Measurements from ENCODE around the gene NXPH1. TPM values are rescaled to one million over a fixed set of nuclear protein-coding genes. Genes with fewer than 3 reads are reported as not detected.

NXPH1 gene
- total RNA-seq, 2 donors from 2014 or later, result 0.24 TPM; not detected in 1

DNA sequence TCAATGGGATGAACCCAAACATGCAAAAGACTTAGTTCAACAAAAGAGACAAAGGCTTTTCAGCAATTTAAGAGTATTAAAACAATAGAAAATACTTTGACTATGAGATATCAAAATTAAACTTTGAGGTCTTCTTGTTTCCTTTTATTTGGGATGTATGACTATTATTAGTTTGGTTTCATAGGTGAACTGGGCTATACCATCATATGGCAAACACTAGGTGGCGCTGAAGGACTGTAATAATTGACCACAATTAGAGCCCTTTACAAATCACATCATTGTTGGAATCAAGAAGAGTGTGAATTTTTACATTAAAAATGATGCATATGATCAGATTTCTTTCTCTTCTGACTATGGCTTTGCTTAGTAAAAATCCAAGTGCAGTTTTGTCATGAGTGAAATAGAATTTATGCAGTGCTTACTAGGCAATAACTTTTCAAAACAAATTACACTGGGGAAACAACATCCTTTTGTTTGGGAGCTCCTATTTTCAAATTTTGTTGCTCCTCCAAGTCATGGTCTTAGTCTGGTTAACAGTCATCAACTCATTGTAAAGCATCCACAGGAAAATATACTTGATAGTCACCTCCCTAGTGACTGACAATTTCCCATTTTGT is 14.7 kb upstream of the NXPH1 start:
- 0% methylated on average over 1 of the region's 1 CpG; no CpG with 5 or more reads in 1 of the 2 experiments for WGBS, 2 experiments (ENCODE audit: insufficient coverage in 1 of 2, insufficient read length in 1 of 2)
- no peaks in the 10 kb centered on the region for H3K27me3 Mint-ChIP-seq (ENCODE audit: insufficient read depth)
- no peaks in the 10 kb centered on the region for H3K9me3 ChIP-seq (ENCODE audit: control insufficient read depth, low read length)
- no peaks in the 10 kb centered on the region for H3K36me3 ChIP-seq (ENCODE audit: control insufficient read depth, insufficient read depth, low read length)
- H3K4me3 Mint-ChIP-seq, result no peak overlapping the region
- no peaks in the 10 kb centered on the region for H3K27me3 ChIP-seq (ENCODE audit: control insufficient read depth, insufficient read depth, low read length, poor library complexity, severe bottlenecking)
- H3K4me3 ChIP-seq (ENCODE audit: low read length), result no peak overlapping the region
- no peaks in the 10 kb centered on the region for H3K36me3 Mint-ChIP-seq (ENCODE audit: low read depth)
- H3K4me1 Mint-ChIP-seq, result no peaks in the 10 kb centered on the region
- H3K4me1 ChIP-seq (ENCODE audit: control insufficient read depth, insufficient read depth, low read length), result no peaks in the 10 kb centered on the region
- no peaks in the 10 kb centered on the region for H3K9me3 Mint-ChIP-seq
- peak; percentile 75 for DNase-seq
- TF ChIP-seq, protein P1, sequence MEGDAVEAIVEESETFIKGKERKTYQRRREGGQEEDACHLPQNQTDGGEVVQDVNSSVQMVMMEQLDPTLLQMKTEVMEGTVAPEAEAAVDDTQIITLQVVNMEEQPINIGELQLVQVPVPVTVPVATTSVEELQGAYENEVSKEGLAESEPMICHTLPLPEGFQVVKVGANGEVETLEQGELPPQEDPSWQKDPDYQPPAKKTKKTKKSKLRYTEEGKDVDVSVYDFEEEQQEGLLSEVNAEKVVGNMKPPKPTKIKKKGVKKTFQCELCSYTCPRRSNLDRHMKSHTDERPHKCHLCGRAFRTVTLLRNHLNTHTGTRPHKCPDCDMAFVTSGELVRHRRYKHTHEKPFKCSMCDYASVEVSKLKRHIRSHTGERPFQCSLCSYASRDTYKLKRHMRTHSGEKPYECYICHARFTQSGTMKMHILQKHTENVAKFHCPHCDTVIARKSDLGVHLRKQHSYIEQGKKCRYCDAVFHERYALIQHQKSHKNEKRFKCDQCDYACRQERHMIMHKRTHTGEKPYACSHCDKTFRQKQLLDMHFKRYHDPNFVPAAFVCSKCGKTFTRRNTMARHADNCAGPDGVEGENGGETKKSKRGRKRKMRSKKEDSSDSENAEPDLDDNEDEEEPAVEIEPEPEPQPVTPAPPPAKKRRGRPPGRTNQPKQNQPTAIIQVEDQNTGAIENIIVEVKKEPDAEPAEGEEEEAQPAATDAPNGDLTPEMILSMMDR (conservative IDR thresholded peaks at IDR 0.05), result peak; percentile 89
- no peak overlapping the region for H3K9ac ChIP-seq (ENCODE audit: extremely low read depth, low read length, poor library complexity, severe bottlenecking)
- no peak overlapping the region for H3K27ac ChIP-seq (ENCODE audit: low read depth, low read length)
- no peak overlapping the region for H3K27ac Mint-ChIP-seq

DNA sequence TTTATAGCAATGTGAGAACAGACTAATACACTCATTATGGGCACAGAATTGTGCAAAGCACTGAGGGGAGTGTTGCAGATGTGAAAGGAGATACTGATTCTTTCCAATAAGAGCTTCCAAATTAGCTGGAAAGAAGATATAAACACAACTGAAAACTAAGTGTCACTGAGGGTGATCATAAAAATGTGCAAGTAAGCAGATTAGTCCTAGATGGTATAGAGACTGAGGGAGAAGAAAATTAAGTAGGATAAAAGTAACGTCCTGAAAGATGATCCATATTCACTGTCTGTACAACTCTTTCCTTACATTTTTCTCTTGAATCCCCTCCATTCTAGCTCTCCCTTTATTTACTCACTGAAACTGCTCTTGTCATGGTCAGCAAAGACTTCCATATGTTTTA is 11.2 kb upstream of the NXPH1 start:
- H3K27me3 Mint-ChIP-seq (ENCODE audit: insufficient read depth), result no peaks in the 10 kb centered on the region
- no peak for DNase-seq
- no peak overlapping the region for H3K4me3 Mint-ChIP-seq
- H3K9ac ChIP-seq (ENCODE audit: extremely low read depth, low read length, poor library complexity, severe bottlenecking), result no peak overlapping the region
- H3K4me3 ChIP-seq (ENCODE audit: low read length), result no peak overlapping the region
- H3K27ac Mint-ChIP-seq, result no peak overlapping the region
- H3K4me1 Mint-ChIP-seq, result no peaks in the 10 kb centered on the region
- TF ChIP-seq, protein P1 (conservative IDR thresholded peaks at IDR 0.05), result no peak
- WGBS, 2 experiments (ENCODE audit: insufficient coverage in 1 of 2, insufficient read length in 1 of 2), result 67 to 80% methylated on average over 1 of the region's 1 CpG
- no peaks in the 10 kb centered on the region for H3K36me3 ChIP-seq (ENCODE audit: control insufficient read depth, insufficient read depth, low read length)
- H3K27me3 ChIP-seq (ENCODE audit: control insufficient read depth, insufficient read depth, low read length, poor library complexity, severe bottlenecking), result peaks cover 10% of the 10 kb centered on the region
- no peaks in the 10 kb centered on the region for H3K36me3 Mint-ChIP-seq (ENCODE audit: low read depth)
- no peaks in the 10 kb centered on the region for H3K9me3 ChIP-seq (ENCODE audit: control insufficient read depth, low read length)
- no peaks in the 10 kb centered on the region for H3K9me3 Mint-ChIP-seq
- no peaks in the 10 kb centered on the region for H3K4me1 ChIP-seq (ENCODE audit: control insufficient read depth, insufficient read depth, low read length)
- no peak overlapping the region for H3K27ac ChIP-seq (ENCODE audit: low read depth, low read length)

DNA sequence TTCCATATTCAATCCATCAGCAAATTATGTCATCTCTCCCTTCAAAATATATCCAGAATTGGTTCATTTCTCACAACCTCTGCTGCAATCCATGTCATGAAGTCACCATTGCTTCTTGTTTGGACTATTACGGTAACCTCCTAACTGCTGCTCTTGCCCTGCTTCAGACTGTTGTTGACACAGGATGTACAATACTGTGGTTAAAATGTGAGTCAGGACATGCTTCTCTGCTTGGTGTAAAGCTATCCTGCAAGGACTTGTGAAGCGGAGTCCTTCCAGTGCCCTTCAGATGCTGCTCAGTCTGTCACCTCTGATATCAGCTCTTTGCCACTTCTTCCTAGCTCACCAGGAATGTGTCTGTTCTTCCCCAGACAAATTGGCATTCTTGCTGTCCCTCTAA is 10.4 kb upstream of the NXPH1 start:
- H3K27ac ChIP-seq (ENCODE audit: low read depth, low read length), result no peak overlapping the region
- no peak overlapping the region for H3K4me3 ChIP-seq (ENCODE audit: low read length)
- Mint-ChIP-seq H3K27ac (no peak overlapping the region), H3K36me3 (ENCODE audit: low read depth) (no peaks in the 10 kb centered on the region), H3K4me1 (no peaks in the 10 kb centered on the region), H3K4me3 (no peak overlapping the region), H3K27me3 (ENCODE audit: insufficient read depth) (no peaks in the 10 kb centered on the region), H3K9me3 (no peaks in the 10 kb centered on the region)
- no peaks in the 10 kb centered on the region for H3K36me3 ChIP-seq (ENCODE audit: control insufficient read depth, insufficient read depth, low read length)
- no peaks in the 10 kb centered on the region for H3K9me3 ChIP-seq (ENCODE audit: control insufficient read depth, low read length)
- 49 to 75% methylated on average over 1 to 2 of the region's 2 CpGs for WGBS, 2 experiments (ENCODE audit: insufficient coverage in 1 of 2, insufficient read length in 1 of 2)
- no peak overlapping the region for H3K9ac ChIP-seq (ENCODE audit: extremely low read depth, low read length, poor library complexity, severe bottlenecking)
- peaks cover 19% of the 10 kb centered on the region for H3K27me3 ChIP-seq (ENCODE audit: control insufficient read depth, insufficient read depth, low read length, poor library complexity, severe bottlenecking)
- TF ChIP-seq, protein P1 (conservative IDR thresholded peaks at IDR 0.05), result no peak
- no peaks in the 10 kb centered on the region for H3K4me1 ChIP-seq (ENCODE audit: control insufficient read depth, insufficient read depth, low read length)
- no peak for DNase-seq
